ENCODE measurements around the gene SYNDIG1.

Gene SYNDIG1

GRCh38 chr20:24446811-24447210 lies 22.6 kb upstream of the SYNDIG1 start:
- no peak for DNase-seq (ENCODE audit: low read depth, low spot score)

- DNase-seq (ENCODE audit: low read depth, low spot score), result no peak
Observed at GRCh38 chr20:24448170-24448569, 21.3 kb upstream of the SYNDIG1 start.

GRCh38 chr20:24449026-24449720 lies 20.3 kb upstream of the SYNDIG1 start:
- DNase-seq (ENCODE audit: low read depth, low spot score), result no peak

GRCh38 chr20:24450177-24450576 lies 19.3 kb upstream of the SYNDIG1 start:
- no peak for DNase-seq (ENCODE audit: low read depth, low spot score)

- DNase-seq (ENCODE audit: low read depth, low spot score), result no peak
Observed at GRCh38 chr20:24450624-24451376, 18.6 kb upstream of the SYNDIG1 start.

GRCh38 chr20:24451428-24451827 lies 18.0 kb upstream of the SYNDIG1 start:
- DNase-seq (ENCODE audit: low read depth, low spot score), result no peak

GRCh38 chr20:24452016-24452415 lies 17.4 kb upstream of the SYNDIG1 start:
- no peak for DNase-seq (ENCODE audit: low read depth, low spot score)

- no peak for DNase-seq (ENCODE audit: low read depth, low spot score)
Observed at GRCh38 chr20:24452498-24453127, 16.8 kb upstream of the SYNDIG1 start.

GRCh38 chr20:24453869-24454268 lies 15.6 kb upstream of the SYNDIG1 start:
- no peak for DNase-seq (ENCODE audit: low read depth, low spot score)

GRCh38 chr20:24455081-24455480 lies 14.3 kb upstream of the SYNDIG1 start:
- no peak for DNase-seq (ENCODE audit: low read depth, low spot score)

GRCh38 chr20:24456398-24456781 lies 13.0 kb upstream of the SYNDIG1 start:
- no peak for DNase-seq (ENCODE audit: low read depth, low spot score)

- DNase-seq (ENCODE audit: low read depth, low spot score), result no peak
Observed at GRCh38 chr20:24458436-24458835, 11.0 kb upstream of the SYNDIG1 start.

GRCh38 chr20:24459733-24460132 lies 9.7 kb upstream of the SYNDIG1 start:
- DNase-seq (ENCODE audit: low read depth, low spot score), result no peak

- DNase-seq (ENCODE audit: low read depth, low spot score), result no peak
Observed at GRCh38 chr20:24460712-24461111, 8.7 kb upstream of the SYNDIG1 start.

- DNase-seq (ENCODE audit: low read depth, low spot score), result no peak
Observed at GRCh38 chr20:24461848-24462247, 7.6 kb upstream of the SYNDIG1 start.

- no peak for DNase-seq (ENCODE audit: low read depth, low spot score)
Observed at GRCh38 chr20:24462460-24463010, 6.9 kb upstream of the SYNDIG1 start.

- DNase-seq (ENCODE audit: low read depth, low spot score), result no peak
Observed at GRCh38 chr20:24465159-24465558, 4.3 kb upstream of the SYNDIG1 start.

- no peak for DNase-seq (ENCODE audit: low read depth, low spot score)
Observed at GRCh38 chr20:24465730-24466129, 3.7 kb upstream of the SYNDIG1 start.

- no peak for DNase-seq (ENCODE audit: low read depth, low spot score)
Observed at GRCh38 chr20:24468401-24469115, 871 bp upstream of the SYNDIG1 start.

GRCh38 chr20:24469894-24470745 lies 691 bp downstream of the SYNDIG1 start:
- DNase-seq (ENCODE audit: low read depth, low spot score), result no peak
